HL-60/S4 (cell line): ENCODE data around the gene GLYATL1.

Experiments
- in situ Hi-C: fragments of 300-500 bp; cut with MboI; formaldehyde crosslinking; loops from 2 replicates; pipeline ENCODE4 v1.14.3; 2022; ENCODE audit warnings: low sequenced_read_pairs

GLYATL1 gene

GRCh38 chr11:58926251-58926650 lies 13.0 kb upstream of the GLYATL1 start:
- in situ Hi-C loops = no loop called here

- in situ Hi-C loops = no loop called here
Measured at GRCh38 chr11:58926695-58927094, 12.6 kb upstream of the GLYATL1 start.

- in situ Hi-C loops = no loop called here
Measured at GRCh38 chr11:58927393-58928106, 11.7 kb upstream of the GLYATL1 start.

GRCh38 chr11:58928107-58928499 lies 11.2 kb upstream of the GLYATL1 start:
- in situ Hi-C loops = no loop called here

- in situ Hi-C loops = no loop called here
Measured at GRCh38 chr11:58928691-58929090, 10.6 kb upstream of the GLYATL1 start.

GRCh38 chr11:58930926-58931325 lies 8.4 kb upstream of the GLYATL1 start:
- in situ Hi-C loops = no loop called here

- in situ Hi-C loops = no loop called here
Measured at GRCh38 chr11:58933661-58934060, 5.6 kb upstream of the GLYATL1 start.

GRCh38 chr11:58934945-58935513 lies 4.3 kb upstream of the GLYATL1 start:
- in situ Hi-C loops = no loop called here

GRCh38 chr11:58938398-58938797 lies 890 bp upstream of the GLYATL1 start:
- in situ Hi-C loops = no loop called here

GRCh38 chr11:58940028-58940427 lies 740 bp downstream of the GLYATL1 start:
- in situ Hi-C loops = no loop called here

GRCh38 chr11:58941838-58942237 lies 2.5 kb downstream of the GLYATL1 start:
- in situ Hi-C loops = no loop called here

GRCh38 chr11:58945663-58946062 lies 6.4 kb downstream of the GLYATL1 start:
- in situ Hi-C loops = no loop called here

- in situ Hi-C loops = no loop called here
Measured at GRCh38 chr11:58949184-58949583, 9.9 kb downstream of the GLYATL1 start.

- in situ Hi-C loops = no loop called here
Measured at GRCh38 chr11:58957922-58958321, 18.6 kb downstream of the GLYATL1 start.

GRCh38 chr11:58958500-58958899 lies 19.2 kb downstream of the GLYATL1 start:
- in situ Hi-C loops = no loop called here

GRCh38 chr11:58963551-58964104 lies 24.3 kb downstream of the GLYATL1 start:
- in situ Hi-C loops = no loop called here

- in situ Hi-C loops = no loop called here
Measured at GRCh38 chr11:58965246-58965985, 26.1 kb downstream of the GLYATL1 start.

- in situ Hi-C loops = no loop called here
Measured at GRCh38 chr11:58968251-58968711, 29.0 kb downstream of the GLYATL1 start.

GRCh38 chr11:58977470-58977869 lies 38.2 kb downstream of the GLYATL1 start:
- in situ Hi-C loops = no loop called here

GRCh38 chr11:58979222-58979621 lies 39.9 kb downstream of the GLYATL1 start:
- in situ Hi-C loops = no loop called here

- in situ Hi-C loops = no loop called here
Measured at GRCh38 chr11:58980159-58980843, 41.0 kb downstream of the GLYATL1 start.
